ENCODE measurements around the gene COX17.

COX17 gene

GRCh38 chr3:119647843-119648575 is 29.2 kb downstream of the COX17 start:
- DNase-seq (ENCODE audit: low spot score) = no peak
- CTCF ChIA-PET = no interaction called here
- no peak for TF ChIP-seq CTCF (conservative IDR thresholded peaks at IDR 0.05; ENCODE audit: low read depth)
- no peak overlapping the region for H3K27ac ChIP-seq
- POLR2A ChIA-PET (ENCODE audit: low non-redundant PET) = no interaction called here

GRCh38 chr3:119647171-119647570 is 30.0 kb downstream of the COX17 start:
- no peak for DNase-seq (ENCODE audit: low spot score)
- TF ChIP-seq CTCF (conservative IDR thresholded peaks at IDR 0.05; ENCODE audit: low read depth) = no peak
- POLR2A ChIA-PET (ENCODE audit: low non-redundant PET) = no interaction called here
- CTCF ChIA-PET = no interaction called here
- no peak overlapping the region for H3K27ac ChIP-seq

GRCh38 chr3:119645813-119646212 is 31.4 kb downstream of the COX17 start:
- ChIA-PET CTCF (no interaction called here), POLR2A (ENCODE audit: low non-redundant PET) (no interaction called here)
- no peak for TF ChIP-seq CTCF (conservative IDR thresholded peaks at IDR 0.05; ENCODE audit: low read depth)
- no peak overlapping the region for H3K27ac ChIP-seq
- DNase-seq (ENCODE audit: low spot score) = no peak

- H3K27ac ChIP-seq = no peak overlapping the region
- ChIA-PET CTCF (interaction anchor here (0.6 kb wide), 1 partner anchor 957 kb away, joined by 4 read pairs; no protein-coding TSS in a partner anchor), POLR2A (ENCODE audit: low non-redundant PET) (no interaction called here)
- TF ChIP-seq CTCF (conservative IDR thresholded peaks at IDR 0.05; ENCODE audit: low read depth) = no peak
- no peak for DNase-seq (ENCODE audit: low spot score)
These were observed 32.7 kb downstream of the COX17 start for GRCh38 chr3:119644481-119644880.

- ChIA-PET POLR2A (ENCODE audit: low non-redundant PET) (no interaction called here), CTCF (interaction anchor here (0.5 to 0.6 kb wide), 3 partner anchors 13 to 198 kb away, joined by 3 to 7 read pairs (median 3); no protein-coding TSS in a partner anchor)
- no peak for TF ChIP-seq CTCF (conservative IDR thresholded peaks at IDR 0.05; ENCODE audit: low read depth)
These were observed 33.7 kb downstream of the COX17 start for GRCh38 chr3:119643528-119643927.

GRCh38 chr3:119642746-119643473 is 34.3 kb downstream of the COX17 start:
- DNase-seq (ENCODE audit: low spot score) = no peak
- ChIA-PET CTCF (interaction anchor here (0.5 to 0.7 kb wide), 3 partner anchors 13 to 38 kb away, joined by 3 read pairs; no protein-coding TSS in a partner anchor), POLR2A (ENCODE audit: low non-redundant PET) (no interaction called here)
- no peak for TF ChIP-seq CTCF (conservative IDR thresholded peaks at IDR 0.05; ENCODE audit: low read depth)
- H3K27ac ChIP-seq = no peak overlapping the region

More at GRCh38 chr3:119643528-119643927, 33.7 kb downstream of the COX17 start:
- no peak overlapping the region for H3K27ac ChIP-seq
- DNase-seq (ENCODE audit: low spot score) = peak; percentile 85
